ENCODE measurements around the gene BDNF. TPM values are rescaled to one million over a fixed set of nuclear protein-coding genes. Genes with fewer than 3 reads are reported as not detected.
"Not testable (repeated sequence)": the region's sequence is repeated elsewhere in the genome, so short reads cannot be mapped to it uniquely, and the experiment has no call there.

Gene BDNF
- 6.4 and 7.6 TPM in 2 replicates for total RNA-seq

DNA sequence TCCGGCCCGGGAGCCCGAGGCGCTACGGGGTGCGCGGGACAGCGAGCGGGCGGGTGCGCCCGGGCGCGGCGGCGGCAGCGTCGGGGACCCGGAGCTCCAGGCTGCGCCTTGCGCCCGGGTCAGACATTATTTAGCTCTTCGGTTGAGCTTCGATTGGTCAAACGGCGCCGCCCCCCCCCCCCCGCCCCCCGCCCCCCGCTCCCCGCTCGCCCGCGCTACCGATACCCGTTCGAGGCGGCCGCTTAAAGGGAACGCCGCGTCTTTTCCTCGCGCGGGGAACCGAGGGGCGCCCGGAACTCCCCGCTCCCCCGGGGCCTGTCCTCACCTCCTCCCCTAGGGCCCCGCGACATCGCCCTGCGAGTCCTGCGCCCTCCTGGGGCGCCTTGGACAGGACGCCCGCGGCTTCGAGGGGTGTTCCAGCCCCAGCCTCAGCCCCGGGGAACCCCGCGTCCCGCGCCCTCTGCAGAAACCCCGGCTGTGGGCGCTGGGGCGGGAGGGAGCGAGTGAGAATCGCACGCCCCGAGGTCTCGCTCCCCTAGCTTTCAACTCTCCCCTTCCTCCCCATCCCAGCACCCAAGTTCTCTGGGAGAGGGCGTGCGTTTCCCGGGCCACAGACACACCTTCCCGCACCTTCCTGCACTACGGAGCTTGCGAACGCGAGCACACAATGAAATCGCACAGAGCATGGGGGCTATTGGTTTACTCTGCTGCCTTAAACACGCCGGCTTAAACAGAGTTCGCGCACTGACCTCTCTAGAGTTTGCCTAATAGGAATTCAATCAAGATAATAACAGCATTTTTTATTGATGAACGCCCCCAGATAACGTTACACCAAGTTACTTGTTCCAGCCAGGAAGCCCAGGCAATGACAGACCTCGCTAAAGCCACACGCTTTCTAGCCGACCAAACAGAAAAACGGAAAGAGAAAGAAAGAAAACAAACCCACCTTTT lies at the start of gene BDNF:
TSS of gene BDNF (minus strand) at position 105 of the 951 bp plus-strand sequence. CDS start 41,891 bp downstream, outside the sequence.
- DNase-seq (ENCODE audit: low read depth): peak; percentile 16

DNA sequence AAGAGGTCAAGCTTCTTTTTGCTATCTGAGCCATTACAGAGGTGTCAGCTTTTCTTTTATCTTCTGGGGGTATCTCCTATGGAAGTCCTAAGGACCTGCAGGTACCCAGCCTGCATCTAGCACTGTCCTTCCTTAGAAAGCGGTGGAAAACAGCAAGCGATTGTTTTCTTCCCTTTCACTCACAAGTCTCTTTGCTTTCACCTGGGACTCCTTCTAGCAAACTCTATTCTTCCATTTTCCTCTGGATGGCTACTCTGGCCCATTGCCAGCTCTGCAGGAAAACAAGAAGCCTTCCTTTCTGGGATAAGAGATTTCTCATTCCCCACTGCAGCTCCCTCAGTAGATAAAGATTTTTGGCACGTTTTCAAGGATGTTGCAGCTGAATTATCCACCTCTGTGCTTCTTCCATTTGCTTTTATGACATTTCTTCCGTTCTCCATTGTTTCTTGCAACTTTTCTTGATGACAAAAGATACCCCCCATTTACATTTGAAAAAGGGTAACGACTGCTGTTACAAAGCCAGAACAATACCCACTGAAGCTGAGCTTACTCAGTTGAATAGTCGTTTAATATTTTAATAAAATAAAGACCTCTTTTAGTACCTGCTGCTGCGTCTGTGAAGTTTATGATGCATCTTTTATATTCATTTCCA lies 40.2 kb upstream of the BDNF start:
- no peak for DNase-seq (ENCODE audit: low read depth)

DNA sequence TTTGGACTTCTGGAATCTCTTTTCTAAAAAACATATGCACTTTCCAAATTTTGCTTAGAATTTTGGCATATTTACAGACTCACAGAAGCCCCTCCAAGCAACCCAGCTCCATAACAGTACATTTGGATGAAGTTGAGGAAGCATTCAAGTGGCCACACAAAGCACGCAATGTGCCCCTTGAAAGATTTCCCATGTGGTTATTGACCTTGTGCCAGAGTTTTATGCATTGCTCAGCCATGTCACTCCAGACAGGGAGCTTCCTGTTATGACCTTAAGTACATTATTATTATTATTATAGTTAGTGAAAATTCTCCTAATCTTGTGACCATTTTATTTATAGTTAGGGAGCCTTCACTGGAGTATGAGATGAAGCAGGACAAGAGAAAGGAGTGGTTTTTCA lies 35.0 kb upstream of the BDNF start:
- no peak for DNase-seq (ENCODE audit: low read depth)

DNA sequence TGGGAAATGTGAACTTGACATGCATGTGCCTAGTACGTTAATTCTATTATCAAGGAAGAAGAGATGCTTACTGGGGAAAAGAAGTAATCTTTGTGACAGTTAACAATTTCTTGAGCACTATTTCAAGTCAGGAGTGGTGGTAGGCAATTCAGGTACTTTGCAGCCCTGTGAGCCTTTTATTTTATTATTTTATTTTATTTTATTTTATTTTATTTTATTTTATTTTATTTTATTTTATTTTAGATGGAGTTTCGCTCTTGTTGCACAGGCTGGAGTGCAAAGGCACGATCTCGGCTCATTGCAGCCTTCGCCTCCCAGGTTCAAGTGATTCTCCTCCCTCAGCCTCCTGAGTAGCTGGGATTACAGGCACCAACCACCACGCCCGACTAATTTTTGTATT lies 31.5 kb upstream of the BDNF start:
- not testable (repeated sequence) for DNase-seq (ENCODE audit: low read depth)

DNA sequence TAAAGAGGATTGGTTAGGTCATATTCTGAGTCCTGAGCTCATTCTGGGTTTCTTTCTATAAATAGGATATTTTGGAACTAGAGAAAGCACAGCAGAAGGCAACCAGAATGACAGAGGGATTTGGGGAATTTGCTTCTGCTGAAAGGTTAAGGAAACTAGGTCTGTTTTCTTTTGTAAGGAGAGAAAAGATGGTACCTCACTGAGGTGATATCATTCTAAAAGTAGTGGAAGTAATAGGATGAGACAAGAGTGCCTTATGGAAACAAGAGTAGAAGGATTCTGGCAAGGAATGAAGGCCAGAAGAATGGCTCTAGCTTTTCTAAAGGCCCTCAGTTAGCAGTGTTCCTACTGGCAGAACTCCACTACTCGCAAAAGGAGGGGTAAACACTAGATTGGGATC lies 26.7 kb upstream of the BDNF start:
- no peak for DNase-seq (ENCODE audit: low read depth)

DNA sequence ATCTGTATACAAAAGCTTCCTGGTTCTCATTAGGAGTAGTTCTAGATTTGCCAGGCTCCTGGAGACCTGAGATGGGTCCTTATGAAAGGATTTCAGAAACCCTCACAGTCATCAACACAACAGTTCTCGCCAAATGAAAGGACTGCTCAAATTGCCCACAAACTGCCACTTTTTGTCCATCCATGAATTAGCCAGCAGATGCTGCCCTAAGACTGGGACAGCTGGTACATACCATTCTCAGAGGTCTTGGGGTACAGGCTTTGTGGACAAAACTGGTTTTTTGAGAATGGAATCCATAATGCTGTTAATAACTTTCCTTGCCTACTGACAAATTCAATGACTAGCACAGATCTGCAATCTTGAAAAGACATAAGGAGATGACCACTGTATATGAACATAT lies 23.4 kb upstream of the BDNF start:
- DNase-seq (ENCODE audit: low read depth): no peak

DNA sequence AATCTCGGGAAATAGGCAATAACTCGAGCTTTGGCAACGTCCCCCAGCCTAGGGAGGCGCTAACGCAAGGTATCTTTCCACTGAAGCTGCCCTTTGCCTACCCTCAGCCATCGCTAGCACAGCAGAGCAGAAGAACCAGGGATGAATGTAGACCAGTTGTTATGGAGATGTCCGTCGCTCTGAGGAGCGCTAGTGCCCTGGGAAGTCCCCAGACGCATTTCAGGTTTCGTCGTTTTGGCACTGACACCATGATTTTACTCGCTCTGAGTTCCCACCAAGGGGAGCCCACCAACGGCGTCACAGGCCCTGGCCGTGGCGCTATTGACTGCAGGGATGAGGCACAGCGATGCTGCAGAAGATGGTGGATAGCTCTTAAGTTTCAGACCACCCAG lies 22.7 kb upstream of the BDNF start:
- DNase-seq (ENCODE audit: low read depth): no peak

DNA sequence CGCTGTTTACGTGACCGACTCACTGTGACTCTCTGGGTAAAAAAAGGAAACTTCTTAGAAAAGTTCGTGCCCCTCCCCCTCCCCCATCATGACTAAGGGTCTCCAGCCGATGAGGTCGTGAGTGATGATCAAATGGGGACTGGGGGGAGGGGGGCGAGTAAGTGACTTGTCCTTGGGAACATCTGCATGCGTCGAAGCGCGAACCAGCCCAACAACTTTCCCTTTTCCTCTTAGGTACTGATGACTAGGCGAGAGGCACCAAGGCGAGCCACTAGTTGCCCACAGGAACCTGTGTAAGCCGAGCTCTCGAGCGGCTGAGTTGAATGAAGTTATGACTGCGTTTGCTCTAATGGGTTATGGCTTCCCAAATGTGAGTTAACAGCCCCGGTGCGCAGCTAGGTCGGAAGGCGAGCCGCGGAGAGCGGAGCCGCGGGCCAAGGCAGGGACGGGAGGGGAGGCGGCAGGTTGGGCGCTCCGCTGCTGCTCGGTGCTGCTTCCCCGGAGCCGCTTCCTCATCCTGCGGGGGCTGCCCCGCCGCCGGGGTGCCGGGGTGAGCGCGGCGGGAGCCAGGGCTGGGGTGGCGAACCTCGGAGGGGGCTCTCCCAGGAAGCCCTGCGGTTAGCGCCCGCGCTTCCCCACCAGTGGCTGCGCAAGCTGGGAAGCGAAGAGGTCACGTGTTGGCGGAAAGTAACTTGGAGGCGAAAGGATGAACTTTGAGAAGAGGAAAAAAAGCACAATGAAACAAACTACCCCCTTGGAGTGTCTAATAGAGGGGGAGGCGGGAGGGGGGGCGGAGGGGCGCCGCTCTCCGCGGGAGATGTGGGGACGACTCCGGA lies 22.1 kb upstream of the BDNF start:
- DNase-seq (ENCODE audit: low read depth): peak; percentile 36

DNA sequence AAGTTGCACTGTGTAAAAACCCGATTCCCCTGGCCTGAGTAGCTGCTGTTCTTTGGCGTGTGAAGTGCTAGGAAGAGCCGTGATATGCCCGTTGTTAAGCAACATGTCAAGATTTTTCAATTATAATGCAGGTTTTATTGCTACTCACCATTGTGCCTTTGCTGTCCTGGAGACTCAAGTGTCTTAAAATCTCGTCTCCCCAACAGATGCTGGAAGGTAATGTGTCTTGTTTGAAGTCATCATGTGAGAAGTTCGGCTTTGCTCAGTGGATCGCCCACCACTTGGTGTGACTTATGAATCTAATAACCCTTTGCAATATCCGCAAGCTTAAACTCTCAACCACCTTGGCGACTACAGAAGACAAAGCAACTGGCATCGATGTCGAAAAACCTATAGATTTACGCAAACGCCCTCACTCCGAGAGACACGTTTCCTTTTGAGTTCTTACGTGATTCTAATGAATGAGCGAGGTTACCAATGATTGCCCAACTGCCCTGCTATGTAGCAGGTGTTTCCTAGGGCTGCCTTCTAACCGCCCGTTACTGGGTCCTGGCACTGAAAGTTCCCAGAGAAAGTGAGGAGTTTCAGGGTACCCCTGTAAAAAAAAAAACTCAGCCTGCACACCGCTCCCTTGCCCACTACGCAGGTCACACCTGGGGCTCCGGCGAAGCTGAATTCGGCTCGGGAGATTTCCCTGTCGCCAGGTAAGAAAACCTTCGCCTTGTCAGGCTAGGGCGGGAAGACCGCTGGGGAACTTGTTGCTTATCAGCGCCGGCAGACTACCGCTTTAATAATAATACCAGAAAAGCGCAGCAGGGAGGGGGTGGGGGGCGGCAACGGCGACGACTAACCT lies 21.2 kb upstream of the BDNF start:
- DNase-seq (ENCODE audit: low read depth): no peak

DNA sequence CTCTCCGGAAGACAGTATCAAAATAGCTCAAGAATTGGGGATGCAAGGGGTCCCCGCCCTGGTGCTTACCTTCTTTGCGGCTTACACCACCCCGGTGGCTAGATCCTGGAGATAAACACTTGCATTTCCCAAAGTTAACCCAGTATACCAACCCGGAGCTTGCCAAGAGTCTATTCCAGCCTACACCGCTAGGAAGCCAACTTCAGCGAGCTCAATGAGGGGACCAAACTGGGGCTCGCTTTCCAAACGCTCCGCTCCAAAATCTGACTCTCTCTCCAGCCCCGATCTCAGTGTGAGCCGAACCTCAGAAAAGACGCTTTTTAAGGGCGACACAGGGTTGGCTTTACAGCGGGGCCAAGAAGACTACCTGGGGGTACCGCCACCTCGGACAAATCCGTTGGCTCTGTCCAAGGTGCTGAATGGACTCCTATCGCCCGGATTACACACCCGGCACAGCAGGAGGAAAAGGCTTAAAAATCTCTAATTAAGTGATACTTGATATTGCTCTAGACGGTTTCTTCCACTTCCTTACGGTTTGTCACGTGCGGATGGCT lies 20.1 kb upstream of the BDNF start:
- peak; percentile 40 for DNase-seq (ENCODE audit: low read depth)

DNA sequence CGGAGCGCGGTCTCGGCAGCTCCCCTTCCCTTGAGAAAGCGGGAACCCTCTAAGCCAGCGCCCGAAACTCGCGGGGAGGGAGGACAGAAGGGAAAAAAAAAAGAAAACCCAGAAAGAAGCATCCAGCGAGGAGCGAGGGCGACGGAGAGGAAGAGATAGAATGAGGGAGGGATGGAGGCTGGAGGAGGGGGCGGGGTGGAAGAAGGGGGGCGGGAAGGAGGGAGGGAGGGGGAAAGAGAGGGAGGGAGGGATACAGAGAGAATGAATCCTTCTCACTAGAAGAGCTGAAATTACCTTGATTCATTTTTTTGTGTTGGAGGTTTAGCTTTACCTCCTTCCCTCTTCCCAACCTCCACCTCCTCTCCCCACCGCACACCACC lies 19.3 kb upstream of the BDNF start:
- DNase-seq (ENCODE audit: low read depth): no peak

DNA sequence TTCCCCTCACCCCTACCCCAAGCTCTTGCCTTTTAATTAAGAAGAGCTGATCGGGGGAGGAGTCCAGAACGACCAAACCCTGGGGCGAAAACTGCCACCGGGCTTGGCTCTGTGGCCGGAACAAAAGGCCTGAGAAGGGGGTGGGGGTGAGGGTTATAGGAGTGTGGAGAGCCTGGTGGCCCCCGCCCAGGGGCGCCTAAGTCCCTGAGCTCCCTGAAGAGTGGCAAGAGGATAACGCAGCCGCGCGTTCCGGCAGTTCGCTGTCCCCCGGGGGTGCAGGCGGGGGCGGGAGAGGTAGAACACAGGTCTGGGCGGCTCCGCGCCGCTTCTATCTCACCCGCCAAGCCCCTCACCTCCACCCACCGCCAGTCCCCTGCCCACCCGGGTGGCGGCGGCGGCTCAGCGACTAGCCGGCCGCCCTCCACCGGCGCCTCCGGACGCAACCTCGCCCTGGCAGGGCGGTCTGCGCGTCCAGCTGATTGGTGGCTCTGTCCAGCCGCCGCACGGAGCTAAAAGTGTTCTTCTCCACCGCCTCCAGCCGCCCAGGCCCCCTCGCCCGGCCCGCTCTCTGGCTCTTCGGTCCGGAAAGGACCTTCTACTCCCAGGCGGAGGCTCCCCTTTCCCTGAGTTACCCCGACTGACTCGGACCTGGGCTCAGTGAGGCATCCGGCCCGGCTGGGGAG lies 18.7 kb upstream of the BDNF start:
- no peak for DNase-seq (ENCODE audit: low read depth)

DNA sequence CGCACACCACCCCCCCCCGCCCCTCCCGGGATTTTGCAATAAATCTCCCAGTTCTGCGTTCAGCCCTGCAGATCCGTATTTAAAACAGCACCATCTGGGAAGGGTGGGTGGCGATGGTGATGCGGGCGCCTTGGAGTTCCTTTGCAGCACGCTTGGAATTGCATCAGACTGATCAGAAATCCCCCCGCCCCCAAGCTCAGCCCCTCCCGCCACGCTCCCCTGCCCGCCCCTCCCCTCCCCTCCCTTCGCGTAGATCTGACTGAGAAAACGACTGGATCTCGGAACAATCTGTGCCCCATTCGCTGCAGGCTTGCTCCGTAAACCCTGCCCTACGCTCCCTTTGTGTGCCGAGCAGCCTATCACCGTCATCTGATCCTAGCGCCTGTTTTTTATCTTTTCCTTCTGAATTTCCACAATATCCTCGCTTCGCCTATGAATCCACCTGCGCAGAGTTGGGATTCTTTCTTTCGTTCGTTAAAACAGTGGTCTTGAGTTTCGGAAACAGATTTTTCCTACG lies 18.1 kb upstream of the BDNF start:
- DNase-seq (ENCODE audit: low read depth): peak; percentile 82

DNA sequence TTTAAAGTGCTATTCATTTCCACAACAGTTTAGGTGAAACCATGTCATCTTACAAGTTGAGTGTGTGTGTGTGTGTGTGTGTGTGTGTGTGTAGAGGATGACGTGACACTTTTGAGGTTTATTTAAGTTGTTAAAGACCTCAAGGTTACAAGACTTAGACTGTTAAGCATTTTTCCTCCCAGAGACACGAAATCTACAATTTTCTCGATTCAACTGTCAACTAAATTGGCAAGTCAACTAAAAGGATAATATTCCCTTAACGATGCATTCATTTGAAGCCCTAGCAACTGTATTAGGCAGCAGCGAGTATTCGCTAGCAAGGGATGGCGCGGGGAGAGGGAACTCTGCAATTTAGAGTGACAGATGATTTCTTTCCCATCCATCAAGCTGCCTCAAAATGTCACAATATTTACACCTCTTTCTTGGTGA lies 17.6 kb upstream of the BDNF start:
- peak; percentile 15 for DNase-seq (ENCODE audit: low read depth)

DNA sequence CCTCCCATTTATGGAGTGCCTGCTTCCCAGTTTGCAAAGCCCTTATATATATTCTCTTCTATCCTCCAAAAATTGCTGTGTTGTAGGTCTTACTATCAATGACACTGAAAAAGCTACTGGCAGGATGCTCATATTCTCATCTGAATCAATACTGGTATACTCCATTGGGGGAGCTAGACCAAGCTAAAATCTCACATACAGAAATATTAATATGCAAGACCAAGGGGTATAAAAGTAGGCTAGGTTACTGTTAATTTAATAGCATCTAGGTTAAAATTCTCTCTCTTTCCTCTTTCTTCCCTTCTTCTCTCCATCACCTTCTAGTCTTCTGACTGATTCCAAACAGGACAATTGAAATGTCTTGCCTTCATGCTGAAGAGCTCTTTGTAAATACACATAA lies 17.1 kb upstream of the BDNF start:
- DNase-seq (ENCODE audit: low read depth): peak; percentile 20

DNA sequence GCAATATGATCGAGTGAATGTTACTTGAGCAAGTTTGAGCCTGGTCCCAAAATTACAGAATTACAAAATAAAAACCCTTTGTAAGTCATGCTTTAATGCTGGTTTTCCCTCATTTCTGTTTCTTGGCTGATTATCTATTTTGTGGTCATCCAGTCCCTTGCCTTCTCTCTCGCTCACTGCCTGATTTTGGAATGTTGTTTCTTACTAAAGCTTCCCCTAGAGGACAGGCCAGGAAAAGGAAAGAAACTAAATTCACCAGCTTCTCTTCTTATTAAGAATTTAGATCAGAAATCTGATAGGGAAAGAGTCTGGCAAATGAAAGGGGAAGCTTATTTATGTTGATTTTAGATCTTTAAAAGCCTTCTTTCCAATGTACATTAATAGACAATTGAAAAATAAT lies 16.6 kb upstream of the BDNF start:
- DNase-seq (ENCODE audit: low read depth): peak; percentile 23

DNA sequence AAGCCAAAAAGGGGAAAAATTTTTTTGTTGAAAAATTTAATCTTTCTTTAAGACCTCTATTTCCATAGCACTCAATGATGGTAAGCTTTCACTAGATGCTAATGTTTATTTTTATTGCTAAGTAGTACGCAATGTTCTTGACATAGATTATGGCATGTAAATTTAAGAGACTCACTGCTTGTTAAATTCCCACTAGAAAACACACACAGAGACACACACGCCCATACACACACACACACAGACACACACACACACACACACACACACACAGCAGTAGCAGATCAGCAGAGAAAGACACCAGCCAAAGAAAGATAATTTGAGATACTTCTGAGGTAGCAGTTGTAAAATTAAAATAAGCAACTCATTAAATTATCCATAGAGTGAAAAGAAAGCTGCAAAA lies 16.0 kb upstream of the BDNF start:
- DNase-seq (ENCODE audit: low read depth): no peak

DNA sequence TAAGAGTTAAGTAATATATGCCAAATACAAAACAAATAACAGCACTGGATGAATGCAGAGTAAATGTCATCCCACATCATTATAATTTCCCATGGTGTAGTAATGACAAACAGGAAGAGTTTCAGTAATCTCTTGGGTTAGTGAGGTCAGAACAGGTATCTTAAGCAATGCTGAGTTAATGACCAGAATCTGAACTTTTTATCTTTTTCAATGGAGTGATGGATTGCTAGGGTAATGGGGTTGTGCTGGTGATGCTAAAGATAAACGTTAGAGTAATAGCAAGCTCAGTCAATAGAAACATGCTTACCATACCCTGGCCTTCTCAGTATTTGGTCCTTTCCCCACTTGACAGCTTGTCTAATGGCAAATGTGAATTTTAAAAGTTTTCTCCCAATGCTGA lies 11.5 kb upstream of the BDNF start:
- no peak for DNase-seq (ENCODE audit: low read depth)

DNA sequence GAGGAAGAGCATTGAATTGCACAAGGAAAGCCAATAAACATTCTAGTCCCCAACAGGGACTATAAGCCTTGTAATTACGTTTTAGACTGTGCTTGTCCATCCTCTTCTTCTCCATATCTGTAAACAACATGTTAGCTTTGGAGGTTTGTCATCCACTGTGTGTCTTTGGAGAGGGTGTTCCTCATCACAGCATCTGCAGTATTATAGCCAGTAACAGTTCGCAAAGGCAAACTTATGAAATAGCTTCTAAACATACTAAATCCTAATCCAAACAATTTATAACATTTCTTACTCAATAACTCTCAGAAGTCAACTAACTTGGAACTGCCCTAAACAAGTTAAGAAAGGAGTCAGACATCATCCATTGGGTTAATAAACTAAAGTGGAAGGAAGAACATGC lies 10.3 kb upstream of the BDNF start:
- DNase-seq (ENCODE audit: low read depth): no peak

DNA sequence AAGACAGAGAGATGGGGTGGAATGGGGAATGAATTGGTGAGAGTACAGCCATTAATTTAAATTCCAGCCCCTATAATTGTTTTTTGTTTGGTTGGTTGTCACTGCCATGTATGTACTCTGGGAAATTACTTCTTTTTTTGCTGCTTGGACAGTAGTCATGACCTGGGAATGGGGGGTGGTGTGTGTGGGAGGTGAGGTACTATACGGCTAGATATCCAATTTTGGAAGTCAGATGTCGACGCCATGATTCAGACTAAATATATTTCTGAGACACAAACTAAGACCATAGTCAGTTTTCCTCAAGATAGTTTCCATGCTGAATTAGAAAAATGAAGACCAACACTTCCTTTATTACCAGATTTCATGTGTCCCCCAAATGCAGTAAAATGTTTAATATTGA lies 7.4 kb upstream of the BDNF start:
- DNase-seq (ENCODE audit: low read depth): no peak
